ENCODE measurements around the gene FBXW12. TPM values are rescaled to one million over a fixed set of nuclear protein-coding genes. Genes with fewer than 3 reads are reported as not detected.

FBXW12 gene
- total RNA-seq, 1 experiment from 2014 or later = not detected

- no peak for DNase-seq (ENCODE audit: low read depth)
Measured at GRCh38 chr3:48422272-48422671, 50.3 kb downstream of the FBXW12 start.

- no peak for DNase-seq (ENCODE audit: low read depth)
Measured at GRCh38 chr3:48422681-48423080, 50.7 kb downstream of the FBXW12 start.

- DNase-seq (ENCODE audit: low read depth) = no peak
Measured at GRCh38 chr3:48423241-48423882, 51.3 kb downstream of the FBXW12 start.

GRCh38 chr3:48423883-48424695 is 52.1 kb downstream of the FBXW12 start:
- DNase-seq (ENCODE audit: low read depth) = no peak

- no peak for DNase-seq (ENCODE audit: low read depth)
Measured at GRCh38 chr3:48425281-48425812, 53.3 kb downstream of the FBXW12 start.

- peak; percentile 24 for DNase-seq (ENCODE audit: low read depth)
Measured at GRCh38 chr3:48426401-48426909, 54.4 kb downstream of the FBXW12 start.

- DNase-seq (ENCODE audit: low read depth) = peak; percentile 26
Measured at GRCh38 chr3:48426944-48427629, 55.1 kb downstream of the FBXW12 start.

- no peak for DNase-seq (ENCODE audit: low read depth)
Measured at GRCh38 chr3:48427630-48427962, 55.6 kb downstream of the FBXW12 start.

- DNase-seq (ENCODE audit: low read depth) = no peak
Measured at GRCh38 chr3:48428088-48428571, 56.1 kb downstream of the FBXW12 start.

- no peak for DNase-seq (ENCODE audit: low read depth)
Measured at GRCh38 chr3:48428572-48429316, 56.7 kb downstream of the FBXW12 start.

- peak; percentile 50 for DNase-seq (ENCODE audit: low read depth)
Measured at GRCh38 chr3:48429317-48429959, 57.4 kb downstream of the FBXW12 start.

GRCh38 chr3:48429960-48430707 is 58.1 kb downstream of the FBXW12 start, which contains the start of gene PLXNB1:
Gene PLXNB1, minus strand, starts transcription at chr3:48430086. Its CDS starts 5,475 bp downstream, at chr3:48424611.
- DNase-seq (ENCODE audit: low read depth) = peak; percentile 26

GRCh38 chr3:48430708-48431101 is 58.7 kb downstream of the FBXW12 start:
- no peak for DNase-seq (ENCODE audit: low read depth)

GRCh38 chr3:48431224-48432029 is 59.4 kb downstream of the FBXW12 start:
- DNase-seq (ENCODE audit: low read depth) = no peak

GRCh38 chr3:48432411-48433371 is 60.7 kb downstream of the FBXW12 start:
- DNase-seq (ENCODE audit: low read depth) = no peak

GRCh38 chr3:48433472-48434118 is 61.6 kb downstream of the FBXW12 start:
- DNase-seq (ENCODE audit: low read depth) = peak; percentile 26

GRCh38 chr3:48434591-48435222 is 62.7 kb downstream of the FBXW12 start:
- no peak for DNase-seq (ENCODE audit: low read depth)

Measured in RPMI7951 (cell line).